ENCODE results near the gene SMC3. TPM values are rescaled to one million over a fixed set of nuclear protein-coding genes. Genes with fewer than 3 reads are reported as not detected.
A peak's percentile ranks its signal among the peaks of the same experiment; 100 is the strongest.
"Not testable (repeated sequence)": the region's sequence is repeated elsewhere in the genome, so short reads cannot be mapped to it uniquely, and the experiment has no call there.

The SMC3 gene
- total RNA-seq, 1 donor from 2014 or later: 18.3 TPM

DNA sequence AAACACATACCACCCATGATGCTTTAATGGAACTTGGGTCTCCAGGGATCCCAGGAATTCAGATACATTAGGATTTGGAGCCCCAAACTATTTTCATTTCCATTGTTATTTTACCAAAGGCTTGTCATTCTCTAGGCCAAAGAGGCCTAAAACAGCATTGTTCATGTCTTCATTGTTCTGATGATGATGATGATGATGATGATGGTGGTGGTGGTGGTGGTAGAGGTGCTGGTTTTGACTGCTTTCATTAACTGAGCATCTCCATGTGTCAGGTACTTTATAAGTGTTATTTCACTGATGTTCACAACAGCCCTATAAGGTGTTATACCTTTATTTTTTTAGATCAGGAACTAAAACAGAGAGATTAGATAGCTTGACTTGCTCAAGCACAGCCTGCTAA lies 64.4 kb downstream of the SMC3 start:
- H3K27ac ChIP-seq (ENCODE audit: low read depth, low read length): no peak overlapping the region

DNA sequence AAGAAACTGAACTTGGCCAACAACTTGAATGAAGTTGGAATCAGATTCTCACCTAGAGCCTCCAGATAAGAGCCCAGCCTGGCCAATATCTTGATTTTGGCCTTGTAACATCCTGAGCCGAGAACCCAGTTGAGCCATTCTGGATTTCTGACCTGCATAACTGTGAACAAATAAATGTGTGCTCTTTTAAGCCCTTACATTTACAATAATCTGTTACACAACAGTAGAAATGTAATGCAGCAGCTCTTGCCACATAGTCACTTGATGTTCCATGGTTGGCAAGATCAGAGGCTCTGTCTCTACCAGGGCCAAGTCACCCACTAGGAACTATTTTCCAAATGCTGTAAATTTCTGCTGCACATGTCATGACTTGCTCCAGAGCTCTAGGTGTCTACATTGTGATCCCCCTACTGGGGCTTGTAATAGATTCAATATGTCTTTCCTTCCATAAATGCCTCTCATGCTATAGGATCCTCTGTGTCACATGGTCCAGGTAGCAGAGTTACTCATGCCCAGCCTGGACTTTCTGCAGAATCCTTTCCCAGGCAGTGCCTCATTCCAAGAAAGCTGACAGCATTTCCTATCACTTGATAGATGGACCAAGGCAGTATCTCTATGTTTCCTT lies 65.2 kb downstream of the SMC3 start:
- H3K36me3 ChIP-seq (ENCODE audit: control insufficient read depth in 3 of 3, insufficient read depth in 3 of 3, low read length in 3 of 3): no peaks in the 10 kb centered on the region
- no peak overlapping the region for H3K9ac ChIP-seq (ENCODE audit: low read depth in 1 of 3, low read length in 3 of 3)
- H3K4me1 ChIP-seq (ENCODE audit: control insufficient read depth in 3 of 3, insufficient read depth in 3 of 3, low read length in 3 of 3): peaks cover 24 to 36% (median 29%) of the 10 kb centered on the region in 3 donors
- no peak overlapping the region for H3K27ac ChIP-seq (ENCODE audit: low read depth, low read length)
- H3K4me3 ChIP-seq (ENCODE audit: low read length in 3 of 3): no peak overlapping the region
- H3K9me3 ChIP-seq (ENCODE audit: control insufficient read depth in 3 of 3, low read length in 3 of 3): no peaks in the 10 kb centered on the region
- H3K27me3 ChIP-seq (ENCODE audit: control insufficient read depth in 3 of 3, insufficient read depth in 3 of 3, low read length in 3 of 3): no peaks in the 10 kb centered on the region

More for the DNA sequence above, 64.4 kb downstream of the SMC3 start:
- Histone ChIP-seq H3K9me3 (ENCODE audit: control insufficient read depth in 3 of 3, low read length in 3 of 3) (no peaks in the 10 kb centered on the region), H3K4me3 (ENCODE audit: low read length in 3 of 3) (no peak overlapping the region), H3K36me3 (ENCODE audit: control insufficient read depth in 3 of 3, insufficient read depth in 3 of 3, low read length in 3 of 3) (no peaks in the 10 kb centered on the region), H3K9ac (ENCODE audit: low read depth in 1 of 3, low read length in 3 of 3) (no peak overlapping the region), H3K4me1 (ENCODE audit: control insufficient read depth in 3 of 3, insufficient read depth in 3 of 3, low read length in 3 of 3) (peaks cover 16 to 29% (median 21%) of the 10 kb centered on the region in 3 donors), H3K27me3 (ENCODE audit: control insufficient read depth in 3 of 3, insufficient read depth in 3 of 3, low read length in 3 of 3) (no peaks in the 10 kb centered on the region)

DNA sequence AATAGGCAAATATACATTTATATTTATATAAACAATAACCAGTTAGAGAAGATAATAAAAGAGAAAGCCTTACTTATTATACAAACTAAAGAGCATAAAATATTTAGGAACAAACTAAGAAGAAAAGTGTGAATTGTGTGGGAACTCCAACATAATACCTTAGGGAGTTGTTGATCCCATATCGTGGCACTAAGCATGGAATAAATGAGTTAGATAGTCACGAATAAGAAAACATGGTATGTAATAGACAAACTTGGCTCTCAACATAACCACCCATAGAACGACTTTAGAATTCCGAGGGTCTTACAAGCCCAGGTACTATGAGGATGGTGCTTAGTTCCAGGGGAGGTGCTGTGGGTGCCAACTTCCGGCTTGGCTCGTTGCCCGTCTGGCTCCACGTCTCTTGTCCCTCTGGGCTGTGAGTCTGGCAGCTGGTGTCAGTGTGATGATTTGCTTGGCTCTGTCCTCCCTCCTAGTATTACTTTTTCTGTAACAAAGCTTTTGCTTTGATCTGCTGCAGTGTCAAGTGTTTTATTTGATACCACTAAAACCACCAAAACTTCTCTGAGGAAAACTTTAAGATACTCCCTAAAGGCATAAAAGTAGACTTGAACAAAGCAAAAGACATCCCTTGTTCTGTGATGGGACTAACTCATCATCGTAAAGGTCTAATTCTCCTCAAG lies 67.2 kb downstream of the SMC3 start:
- Histone ChIP-seq H3K36me3 (ENCODE audit: control insufficient read depth in 3 of 3, insufficient read depth in 3 of 3, low read length in 3 of 3) (no peaks in the 10 kb centered on the region), H3K4me3 (ENCODE audit: low read length in 3 of 3) (peak overlapping the region in 1 of 3 donors; percentile 45), H3K9ac (ENCODE audit: low read depth in 1 of 3, low read length in 3 of 3) (peak overlapping the region in 1 of 3 donors; percentile 61), H3K27ac (ENCODE audit: low read depth, low read length) (peak overlapping the region; percentile 51), H3K27me3 (ENCODE audit: control insufficient read depth in 3 of 3, insufficient read depth in 3 of 3, low read length in 3 of 3) (no peaks in the 10 kb centered on the region), H3K4me1 (ENCODE audit: control insufficient read depth in 3 of 3, insufficient read depth in 3 of 3, low read length in 3 of 3) (peaks cover 26 to 35% (median 34%) of the 10 kb centered on the region in 3 donors), H3K9me3 (ENCODE audit: control insufficient read depth in 3 of 3, low read length in 3 of 3) (no peaks in the 10 kb centered on the region)

GRCh38 chr10:110636572-110636931 lies 69.1 kb downstream of the SMC3 start:
- H3K9ac ChIP-seq (ENCODE audit: low read depth in 1 of 3, low read length in 3 of 3): no peak overlapping the region
- H3K4me3 ChIP-seq (ENCODE audit: low read length in 3 of 3): no peak overlapping the region
- peak overlapping the region; percentile 81 for H3K27ac ChIP-seq (ENCODE audit: low read depth, low read length)
- H3K4me1 ChIP-seq (ENCODE audit: control insufficient read depth in 3 of 3, insufficient read depth in 3 of 3, low read length in 3 of 3): peaks cover 19 to 32% (median 27%) of the 10 kb centered on the region in 3 donors
- no peaks in the 10 kb centered on the region for H3K27me3 ChIP-seq (ENCODE audit: control insufficient read depth in 3 of 3, insufficient read depth in 3 of 3, low read length in 3 of 3)
- H3K9me3 ChIP-seq (ENCODE audit: control insufficient read depth in 3 of 3, low read length in 3 of 3): no peaks in the 10 kb centered on the region
- H3K36me3 ChIP-seq (ENCODE audit: control insufficient read depth in 3 of 3, insufficient read depth in 3 of 3, low read length in 3 of 3): no peaks in the 10 kb centered on the region

DNA sequence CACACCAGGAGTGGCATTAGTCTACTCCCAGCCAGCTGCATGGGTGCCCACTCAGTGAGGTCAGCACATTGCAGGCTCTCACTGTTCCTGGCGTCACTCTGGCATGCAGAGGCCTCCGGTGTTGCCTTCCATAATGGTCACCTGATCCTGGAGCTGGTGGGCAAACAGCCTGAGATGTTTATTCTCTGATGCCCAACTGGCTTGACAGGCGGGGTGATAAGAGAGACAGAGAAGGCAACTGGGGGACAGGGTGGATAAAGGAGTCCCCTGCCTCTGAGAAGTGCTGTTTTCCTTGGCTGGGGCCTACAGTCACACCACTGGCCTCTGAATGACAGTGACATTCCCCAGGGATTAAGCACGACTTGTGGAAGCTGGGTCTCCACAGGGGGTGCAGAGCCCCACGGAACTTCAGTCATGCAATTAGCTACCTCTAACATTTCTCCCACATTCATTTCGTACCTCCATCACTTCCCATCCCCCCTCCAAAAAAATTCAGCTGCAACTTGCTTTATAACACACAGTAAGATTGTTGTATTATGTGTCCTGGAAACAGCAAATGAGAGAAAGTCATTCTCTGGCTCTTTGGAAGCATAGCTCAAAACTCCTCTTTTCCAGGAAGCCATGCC lies 69.5 kb downstream of the SMC3 start:
- H3K27ac ChIP-seq (ENCODE audit: low read depth, low read length): peak overlapping the region; percentile 81
- no peaks in the 10 kb centered on the region for H3K27me3 ChIP-seq (ENCODE audit: control insufficient read depth in 3 of 3, insufficient read depth in 3 of 3, low read length in 3 of 3)
- H3K9ac ChIP-seq (ENCODE audit: low read depth in 1 of 3, low read length in 3 of 3): peak overlapping the region; percentile 48 to 73 (median 59)
- peak overlapping the region in 1 of 3 donors; percentile 46 for H3K4me3 ChIP-seq (ENCODE audit: low read length in 3 of 3)
- no peaks in the 10 kb centered on the region for H3K36me3 ChIP-seq (ENCODE audit: control insufficient read depth in 3 of 3, insufficient read depth in 3 of 3, low read length in 3 of 3)
- H3K9me3 ChIP-seq (ENCODE audit: control insufficient read depth in 3 of 3, low read length in 3 of 3): no peaks in the 10 kb centered on the region
- peaks cover 19 to 32% (median 27%) of the 10 kb centered on the region in 3 donors for H3K4me1 ChIP-seq (ENCODE audit: control insufficient read depth in 3 of 3, insufficient read depth in 3 of 3, low read length in 3 of 3)

- Histone ChIP-seq H3K9me3 (ENCODE audit: control insufficient read depth in 3 of 3, low read length in 3 of 3) (no peaks in the 10 kb centered on the region), H3K4me1 (ENCODE audit: control insufficient read depth in 3 of 3, insufficient read depth in 3 of 3, low read length in 3 of 3) (peaks cover 19 to 32% (median 27%) of the 10 kb centered on the region in 3 donors), H3K36me3 (ENCODE audit: control insufficient read depth in 3 of 3, insufficient read depth in 3 of 3, low read length in 3 of 3) (no peaks in the 10 kb centered on the region), H3K27me3 (ENCODE audit: control insufficient read depth in 3 of 3, insufficient read depth in 3 of 3, low read length in 3 of 3) (no peaks in the 10 kb centered on the region), H3K4me3 (ENCODE audit: low read length in 3 of 3) (no peak overlapping the region), H3K9ac (ENCODE audit: low read depth in 1 of 3, low read length in 3 of 3) (peak overlapping the region; percentile 48 to 73 (median 59)), H3K27ac (ENCODE audit: low read depth, low read length) (peak overlapping the region; percentile 81)
These were observed 70.1 kb downstream of the SMC3 start for GRCh38 chr10:110637558-110638053.

DNA sequence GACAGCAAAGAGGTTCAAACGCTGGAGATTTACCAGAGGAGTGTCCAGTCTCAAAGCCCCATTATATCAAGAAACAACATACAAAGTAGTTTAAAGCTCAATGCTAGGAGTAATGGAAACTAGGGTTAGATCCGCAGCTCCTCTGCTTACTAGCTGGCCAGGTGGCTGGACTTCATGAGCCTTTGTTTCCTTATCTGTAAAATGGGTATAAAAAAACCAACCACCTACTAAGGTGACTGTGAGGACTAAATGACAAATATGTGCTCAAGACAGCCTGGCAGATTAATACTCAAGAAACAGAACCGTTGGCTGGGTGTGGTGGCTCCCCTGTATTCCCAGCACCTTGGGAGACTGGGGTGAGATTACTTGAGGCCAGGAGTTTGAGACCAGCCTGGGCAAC lies 70.8 kb downstream of the SMC3 start:
- Histone ChIP-seq H3K4me3 (ENCODE audit: low read length in 3 of 3) (no peak overlapping the region), H3K9me3 (ENCODE audit: control insufficient read depth in 3 of 3, low read length in 3 of 3) (no peaks in the 10 kb centered on the region), H3K27ac (ENCODE audit: low read depth, low read length) (peak overlapping the region; percentile 81), H3K4me1 (ENCODE audit: control insufficient read depth in 3 of 3, insufficient read depth in 3 of 3, low read length in 3 of 3) (peaks cover 22 to 36% (median 27%) of the 10 kb centered on the region in 3 donors), H3K9ac (ENCODE audit: low read depth in 1 of 3, low read length in 3 of 3) (no peak overlapping the region), H3K36me3 (ENCODE audit: control insufficient read depth in 3 of 3, insufficient read depth in 3 of 3, low read length in 3 of 3) (no peaks in the 10 kb centered on the region), H3K27me3 (ENCODE audit: control insufficient read depth in 3 of 3, insufficient read depth in 3 of 3, low read length in 3 of 3) (no peaks in the 10 kb centered on the region)

- H3K9me3 ChIP-seq (ENCODE audit: control insufficient read depth in 3 of 3, low read length in 3 of 3); H3K27me3 ChIP-seq (ENCODE audit: control insufficient read depth in 3 of 3, insufficient read depth in 3 of 3, low read length in 3 of 3); H3K36me3 ChIP-seq (ENCODE audit: control insufficient read depth in 3 of 3, insufficient read depth in 3 of 3, low read length in 3 of 3); H3K9ac ChIP-seq (ENCODE audit: low read depth in 1 of 3, low read length in 3 of 3); H3K4me3 ChIP-seq (ENCODE audit: low read length in 3 of 3): not testable (repeated sequence)
- peak overlapping the region; percentile 17 for H3K27ac ChIP-seq (ENCODE audit: low read depth, low read length)
- peaks cover 22 to 38% (median 32%) of the 10 kb centered on the region in 3 donors for H3K4me1 ChIP-seq (ENCODE audit: control insufficient read depth in 3 of 3, insufficient read depth in 3 of 3, low read length in 3 of 3)
These were observed 71.6 kb downstream of the SMC3 start for GRCh38 chr10:110639046-110639445.

- not testable (repeated sequence) for H3K27me3 ChIP-seq (ENCODE audit: control insufficient read depth in 3 of 3, insufficient read depth in 3 of 3, low read length in 3 of 3); H3K9ac ChIP-seq (ENCODE audit: low read depth in 1 of 3, low read length in 3 of 3); H3K27ac ChIP-seq (ENCODE audit: low read depth, low read length); H3K36me3 ChIP-seq (ENCODE audit: control insufficient read depth in 3 of 3, insufficient read depth in 3 of 3, low read length in 3 of 3); H3K4me3 ChIP-seq (ENCODE audit: low read length in 3 of 3); H3K9me3 ChIP-seq (ENCODE audit: control insufficient read depth in 3 of 3, low read length in 3 of 3)
- H3K4me1 ChIP-seq (ENCODE audit: control insufficient read depth in 3 of 3, insufficient read depth in 3 of 3, low read length in 3 of 3): peaks cover 19 to 34% (median 28%) of the 10 kb centered on the region in 3 donors
These were observed 72.4 kb downstream of the SMC3 start for GRCh38 chr10:110639858-110640257.

- H3K36me3 ChIP-seq (ENCODE audit: control insufficient read depth in 3 of 3, insufficient read depth in 3 of 3, low read length in 3 of 3): no peaks in the 10 kb centered on the region
- no peak overlapping the region for H3K4me3 ChIP-seq (ENCODE audit: low read length in 3 of 3)
- H3K27ac ChIP-seq (ENCODE audit: low read depth, low read length): no peak overlapping the region
- no peaks in the 10 kb centered on the region for H3K9me3 ChIP-seq (ENCODE audit: control insufficient read depth in 3 of 3, low read length in 3 of 3)
- no peak overlapping the region for H3K9ac ChIP-seq (ENCODE audit: low read depth in 1 of 3, low read length in 3 of 3)
- peaks cover 0 to 3% (median 0%) of the 10 kb centered on the region in 3 donors for H3K27me3 ChIP-seq (ENCODE audit: control insufficient read depth in 3 of 3, insufficient read depth in 3 of 3, low read length in 3 of 3)
- peaks cover 22 to 30% (median 22%) of the 10 kb centered on the region in 3 donors for H3K4me1 ChIP-seq (ENCODE audit: control insufficient read depth in 3 of 3, insufficient read depth in 3 of 3, low read length in 3 of 3)
These were observed 73.8 kb downstream of the SMC3 start for GRCh38 chr10:110641256-110641655.

All from skeletal muscle tissue (tissue), 4 donors.